Stimulated activated CD8-positive, alpha-beta memory T cell treated with anti-CD3 and anti-CD28 coated beads, Interleukin-4, amount 100 ng/mL, for 1 hour (primary cell): ENCODE data around the gene SLC17A7.
"Not testable (repeated sequence)": the region's sequence is repeated elsewhere in the genome, so short reads cannot be mapped to it uniquely, and the experiment has no call there.

Experiments
- DNase-seq, 2 donors: peaks; one replicate each; pipeline ENCODE4 v3.0.0-alpha.2; 2020; ENCODE audit warnings: low read depth in 2 of 2, low spot score in 1 of 2

Gene SLC17A7

GRCh38 chr19:49441210-49441959 is at the start of gene SLC17A7:
TSS of gene SLC17A7 (minus strand) at chr19:49441527. CDS start at chr19:49441379, 148 bp downstream.
- no peak for DNase-seq

- no peak for DNase-seq
Measured at GRCh38 chr19:49490287-49491029, 49.1 kb upstream of the SLC17A7 start.

- no peak for DNase-seq
Measured at GRCh38 chr19:49489601-49490167, 48.4 kb upstream of the SLC17A7 start.

- no peak for DNase-seq
Measured at GRCh38 chr19:49488863-49489537, 47.7 kb upstream of the SLC17A7 start.

- no peak for DNase-seq
Measured at GRCh38 chr19:49488046-49488862, 46.9 kb upstream of the SLC17A7 start.

GRCh38 chr19:49487277-49488045 is 46.1 kb upstream of the SLC17A7 start, which contains the start of gene RPL13A:
TSS of gene RPL13A (plus strand) at chr19:49487608. CDS start at chr19:49487630, 22 bp downstream.
- peak; percentile 98 to 99 for DNase-seq

GRCh38 chr19:49486710-49487276 is 45.5 kb upstream of the SLC17A7 start:
- no peak for DNase-seq

GRCh38 chr19:49486232-49486631 is 44.9 kb upstream of the SLC17A7 start:
- DNase-seq: no peak

- DNase-seq: no peak
Measured at GRCh38 chr19:49481020-49481683, 39.8 kb upstream of the SLC17A7 start.

GRCh38 chr19:49479975-49480628 is 38.8 kb upstream of the SLC17A7 start:
- DNase-seq: no peak

GRCh38 chr19:49475995-49476880 is 34.9 kb upstream of the SLC17A7 start:
- DNase-seq: peak in 1 of 2 donors; percentile 45

GRCh38 chr19:49475191-49475917 is 34.0 kb upstream of the SLC17A7 start:
- DNase-seq: no peak

- DNase-seq: no peak
Measured at GRCh38 chr19:49474542-49474924, 33.2 kb upstream of the SLC17A7 start.

- peak; percentile 68 to 81 for DNase-seq
Measured at GRCh38 chr19:49473868-49474541, 32.7 kb upstream of the SLC17A7 start, which contains the start of gene FLT3LG. TSS of gene FLT3LG (plus strand) at chr19:49474215. CDS start at chr19:49474640, 425 bp downstream.

- DNase-seq: not testable (repeated sequence)
Measured at GRCh38 chr19:49473501-49473867, 32.2 kb upstream of the SLC17A7 start.

- DNase-seq: no peak
Measured at GRCh38 chr19:49472936-49473335, 31.6 kb upstream of the SLC17A7 start.
